CD4-positive, alpha-beta T cell treated with Interleukin-6 at 100 ng/mL for 8 hours (primary cell): ENCODE measurements around the gene DBP.
"Not testable (repeated sequence)": the region's sequence is repeated elsewhere in the genome, so short reads cannot be mapped to it uniquely, and the experiment has no call there.

Experiments
- DNase-seq: peaks from one replicate; pipeline ENCODE4 v3.0.0-alpha.2; 2020; ENCODE audit warnings: mixed read lengths, low spot score

DBP gene

DNA sequence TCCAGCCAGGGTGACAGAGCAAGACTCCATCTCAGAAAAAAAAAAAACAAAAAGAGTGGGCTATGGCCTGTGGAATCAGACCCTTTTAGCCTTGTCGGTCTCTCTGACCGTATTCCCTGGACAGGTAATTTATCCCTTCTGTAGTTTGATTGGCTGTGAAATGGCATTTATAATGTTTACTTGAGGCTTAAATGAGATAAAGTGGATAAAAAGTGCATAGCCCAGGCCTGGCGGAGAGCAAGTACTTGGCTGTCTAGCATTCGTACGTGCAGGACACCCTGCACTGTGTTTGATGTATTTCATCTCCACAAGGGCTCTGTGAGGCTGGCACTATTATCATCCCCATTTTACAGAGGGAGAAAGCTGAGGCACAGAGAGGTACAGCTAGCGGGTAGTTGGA, 28.6 kb upstream of the DBP start:
- no peak for DNase-seq

DNA sequence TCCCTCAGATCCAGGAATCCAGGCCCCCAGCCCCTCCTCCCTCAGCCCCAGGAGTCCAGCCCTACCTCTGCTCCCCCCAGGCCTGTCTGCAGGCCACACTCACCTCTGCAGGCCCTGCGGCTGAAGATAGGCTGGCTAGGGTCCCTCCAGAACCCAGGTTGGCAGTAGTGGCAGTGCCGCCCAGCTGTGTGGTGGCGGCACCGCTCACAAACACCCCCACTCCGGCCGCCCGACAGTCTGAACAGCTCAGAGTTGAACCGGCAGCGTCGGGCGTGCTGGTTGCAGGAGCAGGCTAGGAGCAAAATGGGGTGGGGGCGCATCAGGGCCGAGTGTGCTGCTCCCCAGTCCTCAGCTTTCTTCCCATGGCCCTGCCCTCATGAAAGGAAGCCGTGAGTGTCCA, 27.3 kb upstream of the DBP start:
- DNase-seq, result no peak

GRCh38 chr19:48663667-48664066, 26.5 kb upstream of the DBP start:
- no peak for DNase-seq

- DNase-seq, result no peak
Measured at GRCh38 chr19:48661711-48662090, 24.5 kb upstream of the DBP start.

- peak; percentile 82 for DNase-seq
Measured at GRCh38 chr19:48660852-48661710, 23.9 kb upstream of the DBP start.

DNA sequence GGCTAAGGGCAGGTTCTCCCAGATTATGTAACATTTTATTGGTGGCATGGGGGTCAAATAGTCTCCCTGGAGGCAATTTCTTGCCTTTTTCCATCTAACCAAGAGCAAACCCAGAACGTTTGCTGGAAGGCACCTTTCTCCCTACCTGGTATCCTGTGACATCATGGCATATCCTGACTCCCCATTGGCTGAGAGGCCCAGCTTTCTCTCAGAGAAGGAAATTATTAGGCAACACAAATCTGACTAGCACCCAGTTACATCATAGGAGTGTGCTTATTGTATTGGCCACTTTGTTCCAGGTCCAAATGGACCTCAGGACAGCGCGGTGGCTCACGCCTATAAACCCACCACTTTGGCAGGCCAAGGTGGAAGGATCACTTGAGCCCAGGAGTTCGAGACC, 22.6 kb upstream of the DBP start:
- DNase-seq, result no peak

- DNase-seq, result no peak
Measured at GRCh38 chr19:48658483-48658882, 21.3 kb upstream of the DBP start.

- not testable (repeated sequence) for DNase-seq
Measured at GRCh38 chr19:48657828-48658227, 20.6 kb upstream of the DBP start.

- DNase-seq, result no peak
Measured at GRCh38 chr19:48656840-48657474, 19.8 kb upstream of the DBP start.

GRCh38 chr19:48654299-48655059, 17.3 kb upstream of the DBP start:
- no peak for DNase-seq

GRCh38 chr19:48651683-48652048, 14.5 kb upstream of the DBP start:
- DNase-seq, result no peak

DNA sequence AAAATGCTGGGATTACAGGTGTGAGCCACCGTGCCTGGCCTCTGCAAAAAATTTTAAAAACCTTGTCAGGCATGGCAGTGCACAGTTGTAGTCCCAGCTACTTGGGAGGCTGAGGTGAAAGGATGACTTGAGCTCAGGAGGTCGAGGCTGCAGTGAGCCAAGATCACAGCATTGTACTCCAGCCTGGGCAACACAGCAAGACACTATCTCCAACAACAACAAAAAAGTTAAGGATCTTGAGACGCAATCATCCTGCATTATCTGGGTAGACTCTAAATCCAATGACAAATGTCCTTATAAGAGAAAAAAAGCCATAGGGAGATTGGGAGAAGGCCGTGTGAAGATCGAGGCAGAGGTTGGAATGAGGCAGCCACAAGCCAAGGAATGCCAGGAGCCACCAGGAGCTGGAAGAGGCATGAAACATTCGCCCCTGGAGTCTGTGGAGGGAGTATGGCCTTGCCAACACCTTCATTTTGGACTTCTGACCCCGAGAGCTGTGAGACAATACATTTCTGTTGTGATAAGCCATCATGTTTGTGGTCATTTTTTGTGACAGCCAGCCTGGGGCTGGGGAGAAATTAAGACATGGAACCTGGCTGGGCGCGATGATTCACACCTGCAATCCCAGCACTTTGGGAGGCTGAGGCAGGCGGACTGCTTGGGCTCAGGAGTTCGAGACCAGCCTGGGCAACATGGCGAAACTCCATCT, 13.9 kb upstream of the DBP start:
- DNase-seq, result no peak

DNA sequence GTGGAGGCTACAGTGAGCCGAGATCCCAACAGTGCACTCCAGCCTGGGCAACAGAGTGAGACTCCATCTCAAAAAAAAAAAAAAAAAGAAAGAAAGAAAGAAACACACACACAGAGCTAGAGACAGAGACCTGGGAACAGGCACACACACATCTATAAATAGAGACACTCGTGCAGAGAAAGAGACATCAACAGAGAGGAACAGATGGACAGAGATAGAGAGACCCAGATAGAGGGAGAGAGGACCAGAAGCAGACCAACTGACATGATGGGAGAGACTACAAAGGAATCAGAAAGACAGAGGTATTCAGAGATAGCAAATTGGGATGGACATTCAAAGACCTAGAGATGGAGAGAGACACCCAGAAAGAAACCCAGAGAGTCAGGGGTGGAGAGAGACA, 11.0 kb upstream of the DBP start:
- DNase-seq, result no peak

- no peak for DNase-seq
Measured at GRCh38 chr19:48646722-48647216, 9.6 kb upstream of the DBP start.

- DNase-seq, result peak; percentile 93
Measured at GRCh38 chr19:48646001-48646721, 9.0 kb upstream of the DBP start, which contains the start of gene CA11. Gene CA11 (minus strand): TSS chr19:48646187. CDS start chr19:48645632, 555 bp downstream.

GRCh38 chr19:48645620-48646000, 8.4 kb upstream of the DBP start:
- DNase-seq, result no peak

DNA sequence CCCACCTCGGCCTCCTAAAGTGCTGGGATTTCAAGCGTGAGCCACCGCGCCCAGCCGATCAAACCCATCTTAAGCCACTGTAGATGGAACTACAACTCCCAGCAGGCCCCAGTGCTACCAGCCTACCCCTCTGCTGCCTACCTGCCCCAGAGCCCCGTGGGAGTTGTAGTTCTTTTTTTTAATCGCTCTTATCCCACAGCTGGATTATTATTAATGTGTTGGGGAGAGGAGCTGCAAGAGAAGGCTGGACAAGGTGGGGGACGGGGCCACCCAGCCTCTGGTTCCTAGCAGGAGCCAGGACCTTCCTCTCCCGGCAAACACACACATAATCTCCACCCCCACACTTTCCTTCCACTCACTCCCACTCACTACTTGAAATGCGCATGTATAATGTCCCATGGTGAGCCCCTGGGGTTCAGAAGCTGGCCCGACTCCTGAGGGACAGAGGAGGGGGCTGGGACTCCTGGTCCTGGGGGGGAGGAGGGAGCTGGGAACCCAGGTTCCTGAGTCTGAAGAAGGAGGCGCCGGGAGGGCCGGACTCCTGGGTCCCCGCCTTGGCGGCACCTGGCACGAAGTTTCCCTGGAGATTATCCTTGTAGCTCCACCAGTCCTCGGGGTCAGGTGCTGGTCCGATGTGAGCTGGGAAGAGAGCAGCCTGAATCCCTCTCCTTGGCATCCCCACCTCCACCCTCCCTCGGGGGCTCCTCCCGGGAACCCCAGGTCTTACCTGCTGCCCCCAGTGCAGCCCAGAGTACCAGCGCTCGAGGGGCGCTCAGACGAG, 7.8 kb upstream of the DBP start:
- DNase-seq, result peak; percentile 80

- DNase-seq, result no peak
Measured at GRCh38 chr19:48644355-48644754, 7.2 kb upstream of the DBP start.

- DNase-seq, result no peak
Measured at GRCh38 chr19:48642862-48643261, 5.7 kb upstream of the DBP start.

DNA sequence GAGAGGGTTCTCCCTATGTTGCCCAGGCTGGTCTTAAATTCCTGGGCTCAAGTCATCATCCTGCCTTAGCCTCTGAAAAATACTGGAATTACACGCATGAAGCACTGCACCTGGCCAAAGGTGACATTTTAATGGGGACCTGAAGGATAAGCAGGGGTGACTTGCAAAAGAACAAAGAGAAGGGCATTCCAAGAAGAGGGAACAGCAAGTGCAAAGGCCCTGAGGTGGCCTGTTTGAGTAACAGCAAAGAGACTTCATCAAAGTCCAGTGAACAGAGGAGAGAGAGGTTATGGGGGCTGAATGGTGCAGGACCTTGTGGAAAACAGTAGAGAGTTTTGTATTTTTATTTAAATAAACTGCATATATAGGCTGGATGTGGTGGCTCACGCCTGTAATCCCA, 4.7 kb upstream of the DBP start:
- DNase-seq, result no peak
